GM23338 (cell line): ENCODE results near the gene ZNF526. TPM values are rescaled to one million over a fixed set of nuclear protein-coding genes. Genes with fewer than 3 reads are reported as not detected.

Source experiments
- ATAC-seq: fragments of 200-7000 bp; cut with Tn5 transposase; 3 replicates; pipeline ENCODE4 v1.9.1; 2020
- DNase-seq: peaks from one replicate; pipeline ENCODE4 v3.0.0-alpha.2; 2015; ENCODE audit warnings: low spot score
- H2AFZ ChIP-seq: fragments of 200-600 bp; sonication (generic); 2 replicates; pipeline ENCODE4 v1.8.0; 2016; ENCODE audit warnings: antibody characterized with exemption, mild to moderate bottlenecking, moderate library complexity
- H3F3A ChIP-seq: fragments of 200-600 bp; sonication (generic); replicated peaks from 2 replicates; pipeline ENCODE4 v1.8.0; 2017; ENCODE audit warnings: antibody characterized with exemption, mixed run types, low read depth
- H3K27ac ChIP-seq: fragments of 200-600 bp; sonication (generic); 2 replicates; pipeline ENCODE4 v1.6.1; 2016; ENCODE audit warnings: low read depth
- H3K27me3 ChIP-seq: fragments of 200-600 bp; sonication (generic); 2 replicates; pipeline ENCODE4 v1.8.0; 2016; ENCODE audit warnings: mild to moderate bottlenecking, mixed run types, moderate library complexity; ENCODE audit not compliant: insufficient read depth
- H3K36me3 ChIP-seq: fragments of 200-600 bp; sonication (generic); 2 replicates; pipeline ENCODE4 v1.8.0; 2016; ENCODE audit warnings: mild to moderate bottlenecking; ENCODE audit not compliant: insufficient read depth
- H3K4me1 ChIP-seq: fragments of 200-600 bp; sonication (generic); 2 replicates; pipeline ENCODE4 v1.8.0; 2016; ENCODE audit warnings: mild to moderate bottlenecking, moderate library complexity; ENCODE audit not compliant: insufficient read depth
- H3K4me2 ChIP-seq: fragments of 200-600 bp; sonication (generic); 2 replicates; pipeline ENCODE4 v1.7.1; 2017; ENCODE audit warnings: mixed run types
- H3K4me3 ChIP-seq: fragments of 200-600 bp; sonication (generic); 2 replicates; pipeline ENCODE4 v1.6.1; 2016; ENCODE audit warnings: mixed run types
- H3K79me2 ChIP-seq: fragments of 200-600 bp; sonication (generic); replicated peaks from 2 replicates; pipeline ENCODE4 v1.8.0; 2017; ENCODE audit warnings: mild to moderate bottlenecking; ENCODE audit not compliant: insufficient read depth
- H3K9me2 ChIP-seq: fragments of 200-600 bp; sonication (generic); 2 replicates; pipeline ENCODE4 v1.8.0; 2017; ENCODE audit not compliant: insufficient read depth
- H4K20me1 ChIP-seq: fragments of 200-600 bp; sonication (generic); replicated peaks from 2 replicates; pipeline ENCODE4 v1.8.0; 2017; ENCODE audit warnings: mild to moderate bottlenecking; ENCODE audit not compliant: insufficient read depth
- H3K27ac Mint-ChIP-seq: 2 replicates; pipeline ENCODE4 v1.8.0; 2020; ENCODE audit warnings: inconsistent platforms, mild to moderate bottlenecking, moderate library complexity, mixed read lengths
- H3K27me3 Mint-ChIP-seq: 3 replicates; pipeline ENCODE4 v1.8.0; 2022; ENCODE audit warnings: low read depth, mild to moderate bottlenecking, moderate library complexity, mixed read lengths, inconsistent platforms; ENCODE audit not compliant: insufficient read depth, poor library complexity
- H3K36me3 Mint-ChIP-seq: 3 replicates; pipeline ENCODE4 v1.8.0; 2021; ENCODE audit warnings: low read depth, mild to moderate bottlenecking, inconsistent platforms, moderate library complexity, mixed read lengths
- H3K4me1 Mint-ChIP-seq: 3 replicates; pipeline ENCODE4 v1.8.0; 2020; ENCODE audit warnings: mild to moderate bottlenecking, inconsistent platforms, mixed read lengths
- H3K4me3 Mint-ChIP-seq: 3 replicates; pipeline ENCODE4 v1.8.0; 2021; ENCODE audit warnings: moderate library complexity, mild to moderate bottlenecking, inconsistent platforms, mixed read lengths
- H3K9me3 Mint-ChIP-seq: 3 replicates; pipeline ENCODE4 v1.8.0; 2020; ENCODE audit warnings: moderate library complexity, mild to moderate bottlenecking, inconsistent platforms, mixed read lengths
- CREB1 ChIP-seq: fragments of 250-450 bp; sonication (Bioruptor Pico); IDR thresholded peaks from 2 replicates; pipeline ENCODE4 v1.5.0; 2020; ENCODE audit warnings: low read depth, mild to moderate bottlenecking, moderate library complexity
- ETS1 ChIP-seq: IDR thresholded peaks from 2 replicates; pipeline ENCODE4 v1.6.1; 2016; ENCODE audit warnings: antibody characterized with exemption
- EZH2 ChIP-seq: fragments of 200-600 bp; sonication (generic); IDR thresholded peaks from one replicate; pipeline ENCODE4 v1.8.0; 2017; ENCODE audit warnings: antibody characterized with exemption, mild to moderate bottlenecking, low read depth; ENCODE audit not compliant: unreplicated experiment
- NANOG ChIP-seq: IDR thresholded peaks from 2 replicates; pipeline ENCODE4 v1.6.1; 2016; ENCODE audit warnings: antibody characterized with exemption, borderline replicate concordance
- STAT1 ChIP-seq: IDR thresholded peaks from one replicate; pipeline ENCODE4 v1.6.1; 2016; ENCODE audit warnings: antibody characterized with exemption; ENCODE audit not compliant: unreplicated experiment
- ZNF114 ChIP-seq: fragments of 250-450 bp; sonication (Bioruptor Pico); IDR thresholded peaks from 2 replicates; pipeline ENCODE4 v1.5.0; 2020; ENCODE audit warnings: mild to moderate bottlenecking, moderate library complexity
- ZNF462 ChIP-seq: fragments of 250-450 bp; sonication (Bioruptor Pico); IDR thresholded peaks from 2 replicates; pipeline ENCODE4 v1.5.0; 2020; ENCODE audit warnings: mild to moderate bottlenecking, moderate library complexity
- polyA plus RNA-seq: library from polyadenylated mRNA; unstranded; fragments of >200 nt; fragmentation: Nextera tagmentation; extraction: Ambion mirVana; gene quantifications from 2 replicates; pipeline ENCODE4 v1.2.1, GENCODE V29; 2016
- total RNA-seq: library from RNA; depleted of rRNA; stranded (reverse); fragments of >200 nt; shearing (Covaris generic); gene quantifications from 2 replicates; pipeline ENCODE4 v1.2.3, GENCODE V29; 2014

The ZNF526 gene
- total and polyA plus RNA-seq, 2 experiments from 2014 or later = 4.7 to 13.3 TPM

DNA sequence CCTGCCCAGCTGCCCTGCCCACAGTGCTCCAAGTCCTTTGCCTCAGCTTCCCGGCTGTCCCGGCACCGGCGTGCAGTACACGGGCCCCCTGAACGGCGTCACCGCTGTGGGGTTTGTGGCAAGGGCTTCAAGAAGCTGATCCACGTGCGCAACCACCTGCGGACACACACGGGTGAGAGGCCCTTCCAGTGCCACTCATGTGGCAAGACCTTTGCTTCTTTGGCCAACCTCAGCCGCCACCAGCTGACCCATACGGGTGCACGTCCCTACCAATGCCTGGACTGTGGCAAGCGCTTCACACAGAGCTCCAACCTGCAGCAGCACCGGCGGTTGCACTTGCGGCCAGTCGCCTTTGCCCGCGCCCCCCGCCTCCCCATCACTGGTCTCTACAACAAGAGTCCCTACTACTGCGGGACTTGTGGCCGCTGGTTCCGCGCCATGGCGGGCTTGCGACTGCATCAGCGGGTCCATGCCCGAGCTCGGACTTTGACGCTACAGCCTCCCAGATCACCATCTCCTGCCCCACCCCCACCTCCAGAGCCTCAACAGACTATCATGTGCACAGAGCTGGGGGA, 5.7 kb downstream of the ZNF526 start:
- no peak overlapping the region for H3K4me3 ChIP-seq
- H4K20me1 ChIP-seq = peaks cover 16% of the 10 kb centered on the region
- peaks cover 22% of the 10 kb centered on the region for H3K79me2 ChIP-seq
- DNase-seq (no peak), ATAC-seq (no peak)
- H2AFZ ChIP-seq = no peak overlapping the region
- H3K9me3 Mint-ChIP-seq = no peaks in the 10 kb centered on the region
- H3K4me3 Mint-ChIP-seq = no peak overlapping the region
- H3K27ac ChIP-seq = no peak overlapping the region
- TF ChIP-seq ETS1 (no peak), STAT1 (no peak), CREB1 (no peak), EZH2 (no peak), NANOG (no peak), ZNF114 (no peak), ZNF462 (no peak)
- H3K27me3 Mint-ChIP-seq = peaks cover 7% of the 10 kb centered on the region
- peaks cover 2% of the 10 kb centered on the region for H3K4me1 Mint-ChIP-seq
- H3K27ac Mint-ChIP-seq = no peak overlapping the region
- H3K9me2 ChIP-seq = no peaks in the 10 kb centered on the region
- no peaks in the 10 kb centered on the region for H3K36me3 ChIP-seq
- peaks cover 4% of the 10 kb centered on the region for H3F3A ChIP-seq
- H3K4me1 ChIP-seq = no peaks in the 10 kb centered on the region
- H3K4me2 ChIP-seq = no peak overlapping the region
- H3K27me3 ChIP-seq = no peaks in the 10 kb centered on the region
- peaks cover 54% of the 10 kb centered on the region for H3K36me3 Mint-ChIP-seq
